Vagina (tissue), 2 donors: ENCODE data around the gene FHIT.

Source experiments
- POLR2A ChIP-seq, 2 donors: fragments of 450-650 bp; IDR thresholded peaks; one replicate each; pipeline ENCODE4 v1.6.1; 2017; ENCODE audit warnings: antibody characterized with exemption in 2 of 2, mild to moderate bottlenecking in 2 of 2, moderate library complexity in 2 of 2
- POLR2AphosphoS5 ChIP-seq, 2 donors: sonication (generic); formaldehyde crosslinking; IDR thresholded peaks; one replicate each; pipeline ENCODE4 v1.9.0; 2017; ENCODE audit warnings: antibody characterized with exemption in 2 of 2, mild to moderate bottlenecking in 2 of 2, low read depth in 1 of 2; ENCODE audit not compliant: insufficient read depth in 1 of 2
- TF ChIP-seq, protein P1 (sequence below), 3 experiments: fragments of 450-650 bp in 2 of 3; fragments of 200-600 bp in 1 of 3; sonication (generic) in 1 of 3; IDR thresholded peaks; one replicate each; pipeline ENCODE4 v1.5.1; 2017 to 2019; ENCODE audit warnings: antibody characterized with exemption in 3 of 3, mild to moderate bottlenecking in 2 of 3, moderate library complexity in 2 of 3

DNA sequence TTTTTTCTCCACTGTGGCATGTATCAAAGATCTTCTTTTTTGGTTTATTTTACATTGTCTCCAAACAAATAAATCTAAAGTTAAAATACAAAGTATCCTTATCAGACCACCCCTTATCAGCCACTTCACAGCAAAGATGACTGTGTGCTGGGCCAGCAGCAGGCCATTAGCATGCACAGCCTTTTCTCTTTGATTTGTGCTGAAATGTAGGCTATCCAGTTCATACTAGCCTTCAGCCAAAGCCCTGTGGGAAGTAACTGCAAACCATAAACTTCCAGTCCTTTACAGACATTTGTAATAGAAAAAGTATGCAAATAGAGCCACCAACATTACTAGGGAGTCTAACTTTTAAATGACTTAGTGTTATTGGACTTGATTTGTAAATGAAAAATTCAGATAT lies 816.3 kb downstream of the FHIT start:
- TF ChIP-seq, protein P1, sequence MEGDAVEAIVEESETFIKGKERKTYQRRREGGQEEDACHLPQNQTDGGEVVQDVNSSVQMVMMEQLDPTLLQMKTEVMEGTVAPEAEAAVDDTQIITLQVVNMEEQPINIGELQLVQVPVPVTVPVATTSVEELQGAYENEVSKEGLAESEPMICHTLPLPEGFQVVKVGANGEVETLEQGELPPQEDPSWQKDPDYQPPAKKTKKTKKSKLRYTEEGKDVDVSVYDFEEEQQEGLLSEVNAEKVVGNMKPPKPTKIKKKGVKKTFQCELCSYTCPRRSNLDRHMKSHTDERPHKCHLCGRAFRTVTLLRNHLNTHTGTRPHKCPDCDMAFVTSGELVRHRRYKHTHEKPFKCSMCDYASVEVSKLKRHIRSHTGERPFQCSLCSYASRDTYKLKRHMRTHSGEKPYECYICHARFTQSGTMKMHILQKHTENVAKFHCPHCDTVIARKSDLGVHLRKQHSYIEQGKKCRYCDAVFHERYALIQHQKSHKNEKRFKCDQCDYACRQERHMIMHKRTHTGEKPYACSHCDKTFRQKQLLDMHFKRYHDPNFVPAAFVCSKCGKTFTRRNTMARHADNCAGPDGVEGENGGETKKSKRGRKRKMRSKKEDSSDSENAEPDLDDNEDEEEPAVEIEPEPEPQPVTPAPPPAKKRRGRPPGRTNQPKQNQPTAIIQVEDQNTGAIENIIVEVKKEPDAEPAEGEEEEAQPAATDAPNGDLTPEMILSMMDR (IDR thresholded peaks at IDR 0.05): no peak
- TF ChIP-seq POLR2A (IDR thresholded peaks at IDR 0.05) (no peak), POLR2AphosphoS5 (IDR thresholded peaks at IDR 0.05; ENCODE audit: insufficient read depth in 1 of 2, low read depth in 1 of 2) (no peak)
